Prostate gland (tissue), 2 donors: ENCODE measurements around the gene DCDC1. TPM values are rescaled to one million over a fixed set of nuclear protein-coding genes. Genes with fewer than 3 reads are reported as not detected.
"Not testable (repeated sequence)": the region's sequence is repeated elsewhere in the genome, so short reads cannot be mapped to it uniquely, and the experiment has no call there.

Experiments
- DNase-seq: peaks from one replicate; pipeline ENCODE4 v3.0.0-alpha.2; 2019; ENCODE audit warnings: low spot score
- H3K27ac ChIP-seq, 2 donors: fragments of 200-600 bp; sonication (generic); 2 replicates each; pipeline ENCODE4 v1.5.1; 2017 to 2019
- H3K27me3 ChIP-seq: fragments of 200-600 bp; sonication (generic); replicated peaks from 2 replicates; pipeline ENCODE4 v1.5.1; 2019; ENCODE audit not compliant: insufficient read depth
- H3K36me3 ChIP-seq, 2 donors: fragments of 200-600 bp; sonication (generic); 1 replicate in 1 of 2; 2 replicates in 1 of 2; pipeline versions ENCODE4 v1.5.1 to v1.8.1; 2017 to 2019
- H3K4me1 ChIP-seq: fragments of 200-600 bp; sonication (generic); replicated peaks from 2 replicates; pipeline ENCODE4 v1.5.1; 2019
- H3K4me3 ChIP-seq, 2 donors: fragments of 200-600 bp; sonication (generic); 2 replicates each; pipeline ENCODE4 v1.5.1; 2017 to 2019
- H3K9me3 ChIP-seq: fragments of 200-600 bp; sonication (generic); 2 replicates; pipeline ENCODE4 v1.5.1; 2017
- CTCF ChIP-seq, 4 experiments: fragments of 200-600 bp in 2 of 4; fragments of 450-650 bp in 2 of 4; sonication (generic) in 2 of 4; IDR thresholded peaks; 1 replicate in 3 of 4; 2 replicates in 1 of 4; pipeline ENCODE4 v1.5.1; 2016 to 2019; ENCODE audit warnings: antibody characterized with exemption in 4 of 4, mild to moderate bottlenecking in 2 of 4, moderate library complexity in 2 of 4
- POLR2A ChIP-seq: fragments of 450-650 bp; IDR thresholded peaks from one replicate; pipeline ENCODE4 v1.6.1; 2016; ENCODE audit warnings: antibody characterized with exemption, mild to moderate bottlenecking
- POLR2AphosphoS5 ChIP-seq: sonication (generic); formaldehyde crosslinking; IDR thresholded peaks from one replicate; pipeline ENCODE4 v1.6.1; 2017; ENCODE audit warnings: antibody characterized with exemption
- WGBS: methylation state at CpG from one replicate; pipeline ENCODE4 v1.1.5; 2018; 5-methylcytosine and 5-hydroxymethylcytosine counted together
- intact Hi-C: fragments of 100-400 bp; cut with DNase I; formaldehyde crosslinking; loops from one replicate; pipeline ENCODE4 v1.14.2; 2022
- total RNA-seq, 2 donors: library from RNA; depleted of rRNA; stranded (reverse); fragments of >200 nt; gene quantifications; one replicate each; pipeline ENCODE4 v1.1.0, GENCODE V29; 2016

The DCDC1 gene
- total RNA-seq, 2 donors from 2014 or later, result 0.36 to 2.5 TPM

DNA sequence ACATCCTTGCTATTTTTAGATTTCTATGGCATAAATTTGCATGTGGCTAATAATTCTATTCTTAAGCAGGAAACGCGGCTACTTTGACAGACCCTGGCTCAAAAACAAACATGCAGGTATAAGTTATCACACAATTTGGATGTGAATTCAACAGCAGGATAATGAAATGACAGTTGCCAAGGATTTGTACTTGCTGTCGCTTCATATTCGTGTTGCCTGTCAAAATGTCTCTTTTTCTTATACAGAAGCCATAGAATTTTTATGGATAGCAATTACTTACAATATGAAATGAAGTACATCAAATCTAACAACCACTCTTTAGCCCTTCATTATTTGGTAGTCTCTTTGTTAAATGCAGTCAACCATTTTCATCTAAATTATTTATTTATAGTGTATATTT, 46.4 kb downstream of the DCDC1 start:
- Histone ChIP-seq H3K9me3 (no peaks in the 10 kb centered on the region), H3K4me1 (no peaks in the 10 kb centered on the region), H3K36me3 (no peaks in the 10 kb centered on the region), H3K4me3 (no peak overlapping the region), H3K27me3 (no peaks in the 10 kb centered on the region), H3K27ac (no peak overlapping the region)
- no peak for TF ChIP-seq POLR2AphosphoS5
- no peak for TF ChIP-seq POLR2A
- no peak for TF ChIP-seq CTCF (IDR thresholded peaks at IDR 0.05)
- WGBS, result 72% methylated on average over 4 of the region's 4 CpGs
- intact Hi-C loops, result no loop called here
- no peak for DNase-seq

DNA sequence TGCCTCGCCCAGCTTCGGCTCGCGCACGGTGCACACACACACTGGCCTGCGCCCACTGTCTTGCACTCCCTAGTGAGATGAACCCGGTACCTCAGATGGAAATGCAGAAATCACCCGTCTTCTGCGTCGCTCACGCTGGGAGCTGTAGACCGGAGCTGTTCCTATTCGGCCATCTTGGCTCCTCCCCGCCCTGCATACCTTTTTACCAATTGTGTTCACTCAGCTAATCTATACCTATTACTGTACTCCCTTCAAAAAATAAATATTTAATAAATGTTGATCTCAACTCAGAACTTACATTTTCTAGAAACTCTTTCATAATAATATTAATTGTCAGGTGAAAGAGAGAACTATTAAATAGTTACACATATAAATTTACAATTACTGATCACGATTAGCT, 48.0 kb downstream of the DCDC1 start:
- 96% methylated on average over 15 of the region's 15 CpGs for WGBS
- intact Hi-C loops, H3K27ac ChIP-seq, H3K4me3 ChIP-seq, H3K27me3 ChIP-seq, H3K9me3 ChIP-seq, DNase-seq, H3K36me3 ChIP-seq, H3K4me1 ChIP-seq: not testable (repeated sequence)

DNA sequence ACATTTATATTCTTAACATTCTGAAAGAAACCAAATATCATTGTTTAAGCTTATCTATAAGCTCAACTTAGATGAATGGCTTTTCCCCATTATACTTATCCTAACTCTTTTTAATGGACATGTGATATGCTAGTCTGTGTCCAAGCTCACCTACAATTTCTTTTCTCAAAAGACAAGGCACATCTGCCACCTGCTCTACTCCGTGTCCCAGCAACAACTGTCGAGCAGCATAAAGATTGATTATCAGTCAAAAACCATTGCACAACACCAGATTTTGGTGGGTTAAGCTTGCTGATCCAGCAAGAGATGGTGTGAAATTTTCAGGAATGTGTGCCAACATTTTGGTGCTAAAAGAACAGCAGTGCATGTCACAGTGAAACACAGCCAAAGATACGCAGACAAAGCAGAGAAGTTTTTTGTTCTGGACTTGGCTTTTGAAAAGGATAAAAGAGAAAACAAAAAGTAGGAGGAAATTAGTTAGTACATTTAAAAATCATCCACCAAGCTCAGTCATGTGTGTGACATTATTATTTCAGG, 65.8 kb downstream of the DCDC1 start:
- WGBS, result 17% methylated on average over 3 of the region's 3 CpGs
- intact Hi-C loops, result no loop called here
- no peak for TF ChIP-seq CTCF (IDR thresholded peaks at IDR 0.05)
- TF ChIP-seq POLR2AphosphoS5, result no peak
- no peak for TF ChIP-seq POLR2A

GRCh38 chr11:31301549-31302510, 67.7 kb downstream of the DCDC1 start:
- TF ChIP-seq POLR2A (no peak), POLR2AphosphoS5 (no peak), CTCF (IDR thresholded peaks at IDR 0.05) (no peak)
- H3K4me3 ChIP-seq, result no peak overlapping the region
- no peaks in the 10 kb centered on the region for H3K36me3 ChIP-seq
- no peaks in the 10 kb centered on the region for H3K9me3 ChIP-seq
- no peaks in the 10 kb centered on the region for H3K4me1 ChIP-seq
- intact Hi-C loops, result no loop called here
- 71% methylated on average over 5 of the region's 5 CpGs for WGBS
- no peak for DNase-seq
- H3K27ac ChIP-seq, result no peak overlapping the region
- no peaks in the 10 kb centered on the region for H3K27me3 ChIP-seq

More for the DNA sequence above, 65.8 kb downstream of the DCDC1 start:
- no peaks in the 10 kb centered on the region for H3K36me3 ChIP-seq
- no peaks in the 10 kb centered on the region for H3K9me3 ChIP-seq
- no peak for DNase-seq
- no peaks in the 10 kb centered on the region for H3K4me1 ChIP-seq
- H3K27ac ChIP-seq, result no peak overlapping the region
- H3K4me3 ChIP-seq, result no peak overlapping the region
- H3K27me3 ChIP-seq, result no peaks in the 10 kb centered on the region

GRCh38 chr11:31295308-31295707, 74.2 kb downstream of the DCDC1 start:
- no peaks in the 10 kb centered on the region for H3K4me1 ChIP-seq
- H3K9me3 ChIP-seq, result no peaks in the 10 kb centered on the region
- H3K27me3 ChIP-seq, result no peaks in the 10 kb centered on the region
- no peak for DNase-seq
- WGBS, result 77% methylated on average over 3 of the region's 3 CpGs
- intact Hi-C loops, result no loop called here
- no peak overlapping the region for H3K27ac ChIP-seq
- no peak for TF ChIP-seq POLR2AphosphoS5
- TF ChIP-seq CTCF (IDR thresholded peaks at IDR 0.05), result no peak
- TF ChIP-seq POLR2A, result no peak
- H3K36me3 ChIP-seq, result no peaks in the 10 kb centered on the region
- H3K4me3 ChIP-seq, result no peak overlapping the region

DNA sequence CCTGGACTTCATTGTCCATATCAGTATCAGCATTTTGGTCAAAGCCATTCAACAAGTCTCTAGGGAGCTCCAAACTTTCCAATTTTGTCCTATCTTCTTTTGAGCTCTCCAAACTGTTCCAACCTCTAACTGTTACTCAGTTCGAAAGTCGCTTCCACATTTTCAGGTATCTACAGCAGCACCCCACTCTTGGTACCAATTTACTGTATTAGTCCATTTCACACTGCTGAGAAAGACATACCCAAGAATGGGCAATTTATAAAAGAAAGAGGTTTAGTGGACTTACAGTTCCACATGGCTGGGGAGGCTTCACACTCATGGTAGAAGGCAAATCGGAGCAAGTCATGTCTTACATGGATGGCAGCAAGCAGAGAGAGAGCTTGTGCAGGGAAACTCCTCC, 96.0 kb downstream of the DCDC1 start:
- WGBS, result over 99% methylated on average over 3 of the region's 3 CpGs
- H3K27me3 ChIP-seq, H3K4me1 ChIP-seq, H3K27ac ChIP-seq, intact Hi-C loops, H3K4me3 ChIP-seq, H3K36me3 ChIP-seq, H3K9me3 ChIP-seq, DNase-seq: not testable (repeated sequence)
